ENCODE data around the gene SEMA5B.

DNA sequence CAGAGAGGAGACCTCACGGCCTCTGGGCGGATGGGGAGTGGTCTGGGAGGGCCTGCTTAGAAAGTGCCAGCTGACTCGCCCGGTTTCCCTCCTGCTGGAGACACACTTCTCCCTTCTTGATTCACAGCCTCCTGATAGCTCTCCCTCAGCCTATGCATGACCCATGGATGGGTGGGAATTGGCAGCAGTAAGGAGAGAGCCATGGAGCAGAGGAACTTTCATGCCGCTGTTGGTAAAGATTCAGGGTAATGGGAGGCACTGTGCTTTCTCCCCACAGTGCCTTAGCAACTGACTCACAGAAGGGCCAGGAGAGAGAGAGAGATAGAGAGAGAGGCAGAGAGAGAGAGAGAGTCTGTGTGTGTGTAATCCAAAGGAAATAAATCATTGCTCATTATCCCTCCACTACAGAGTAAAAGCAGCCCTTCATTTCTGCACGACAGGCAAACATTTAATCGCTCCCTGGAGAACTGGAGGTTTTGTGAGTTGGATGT is 82.8 kb downstream of the SEMA5B start:
- TF ChIP-seq, protein P1, sequence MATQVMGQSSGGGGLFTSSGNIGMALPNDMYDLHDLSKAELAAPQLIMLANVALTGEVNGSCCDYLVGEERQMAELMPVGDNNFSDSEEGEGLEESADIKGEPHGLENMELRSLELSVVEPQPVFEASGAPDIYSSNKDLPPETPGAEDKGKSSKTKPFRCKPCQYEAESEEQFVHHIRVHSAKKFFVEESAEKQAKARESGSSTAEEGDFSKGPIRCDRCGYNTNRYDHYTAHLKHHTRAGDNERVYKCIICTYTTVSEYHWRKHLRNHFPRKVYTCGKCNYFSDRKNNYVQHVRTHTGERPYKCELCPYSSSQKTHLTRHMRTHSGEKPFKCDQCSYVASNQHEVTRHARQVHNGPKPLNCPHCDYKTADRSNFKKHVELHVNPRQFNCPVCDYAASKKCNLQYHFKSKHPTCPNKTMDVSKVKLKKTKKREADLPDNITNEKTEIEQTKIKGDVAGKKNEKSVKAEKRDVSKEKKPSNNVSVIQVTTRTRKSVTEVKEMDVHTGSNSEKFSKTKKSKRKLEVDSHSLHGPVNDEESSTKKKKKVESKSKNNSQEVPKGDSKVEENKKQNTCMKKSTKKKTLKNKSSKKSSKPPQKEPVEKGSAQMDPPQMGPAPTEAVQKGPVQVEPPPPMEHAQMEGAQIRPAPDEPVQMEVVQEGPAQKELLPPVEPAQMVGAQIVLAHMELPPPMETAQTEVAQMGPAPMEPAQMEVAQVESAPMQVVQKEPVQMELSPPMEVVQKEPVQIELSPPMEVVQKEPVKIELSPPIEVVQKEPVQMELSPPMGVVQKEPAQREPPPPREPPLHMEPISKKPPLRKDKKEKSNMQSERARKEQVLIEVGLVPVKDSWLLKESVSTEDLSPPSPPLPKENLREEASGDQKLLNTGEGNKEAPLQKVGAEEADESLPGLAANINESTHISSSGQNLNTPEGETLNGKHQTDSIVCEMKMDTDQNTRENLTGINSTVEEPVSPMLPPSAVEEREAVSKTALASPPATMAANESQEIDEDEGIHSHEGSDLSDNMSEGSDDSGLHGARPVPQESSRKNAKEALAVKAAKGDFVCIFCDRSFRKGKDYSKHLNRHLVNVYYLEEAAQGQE (tag by site-specific recombination; IDR thresholded peaks at IDR 0.05) = no peak
- TF ChIP-seq ZNF654 (tag by site-specific recombination; IDR thresholded peaks at IDR 0.05; ENCODE audit: low read depth) (no peak), CTCF (tag by site-specific recombination; IDR thresholded peaks at IDR 0.05) (no peak), OSR2 (tag by site-specific recombination; IDR thresholded peaks at IDR 0.05) (no peak), ZNF48 (tag by site-specific recombination; IDR thresholded peaks at IDR 0.05) (no peak), ZNF148 (tag by site-specific recombination; IDR thresholded peaks at IDR 0.05; ENCODE audit: borderline replicate concordance) (no peak), ZNF211 (tag by site-specific recombination; IDR thresholded peaks at IDR 0.05; ENCODE audit: low read depth) (no peak), ZNF776 (tag by site-specific recombination; IDR thresholded peaks at IDR 0.05; ENCODE audit: borderline replicate concordance) (no peak), REPIN1 (tag by site-specific recombination; IDR thresholded peaks at IDR 0.05; ENCODE audit: low read depth) (no peak), ZNF510 (tag by site-specific recombination; IDR thresholded peaks at IDR 0.05; ENCODE audit: insufficient replicate concordance) (no peak)
- TF ChIP-seq, protein P2, sequence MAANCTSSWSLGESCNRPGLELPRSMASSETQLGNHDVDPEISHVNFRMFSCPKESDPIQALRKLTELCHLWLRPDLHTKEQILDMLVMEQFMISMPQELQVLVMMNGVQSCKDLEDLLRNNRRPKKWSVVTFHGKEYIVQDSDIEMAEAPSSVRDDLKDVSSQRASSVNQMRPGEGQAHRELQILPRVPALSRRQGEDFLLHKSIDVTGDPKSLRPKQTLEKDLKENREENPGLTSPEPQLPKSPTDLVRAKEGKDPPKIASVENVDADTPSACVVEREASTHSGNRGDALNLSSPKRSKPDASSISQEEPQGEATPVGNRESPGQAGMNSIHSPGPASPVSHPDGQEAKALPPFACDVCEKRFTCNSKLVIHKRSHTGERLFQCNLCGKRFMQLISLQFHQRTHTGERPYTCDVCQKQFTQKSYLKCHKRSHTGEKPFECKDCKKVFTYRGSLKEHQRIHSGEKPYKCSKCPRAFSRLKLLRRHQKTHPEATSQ (tag by site-specific recombination; IDR thresholded peaks at IDR 0.05) = no peak
- TF ChIP-seq, protein P3, sequence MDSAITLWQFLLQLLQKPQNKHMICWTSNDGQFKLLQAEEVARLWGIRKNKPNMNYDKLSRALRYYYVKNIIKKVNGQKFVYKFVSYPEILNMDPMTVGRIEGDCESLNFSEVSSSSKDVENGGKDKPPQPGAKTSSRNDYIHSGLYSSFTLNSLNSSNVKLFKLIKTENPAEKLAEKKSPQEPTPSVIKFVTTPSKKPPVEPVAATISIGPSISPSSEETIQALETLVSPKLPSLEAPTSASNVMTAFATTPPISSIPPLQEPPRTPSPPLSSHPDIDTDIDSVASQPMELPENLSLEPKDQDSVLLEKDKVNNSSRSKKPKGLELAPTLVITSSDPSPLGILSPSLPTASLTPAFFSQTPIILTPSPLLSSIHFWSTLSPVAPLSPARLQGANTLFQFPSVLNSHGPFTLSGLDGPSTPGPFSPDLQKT (IDR thresholded peaks at IDR 0.05; ENCODE audit: borderline replicate concordance, low read depth, low read length) = no peak

Measured in HEK293 (cell line).